ENCODE measurements around the gene QRFP.

Gene QRFP

DNA sequence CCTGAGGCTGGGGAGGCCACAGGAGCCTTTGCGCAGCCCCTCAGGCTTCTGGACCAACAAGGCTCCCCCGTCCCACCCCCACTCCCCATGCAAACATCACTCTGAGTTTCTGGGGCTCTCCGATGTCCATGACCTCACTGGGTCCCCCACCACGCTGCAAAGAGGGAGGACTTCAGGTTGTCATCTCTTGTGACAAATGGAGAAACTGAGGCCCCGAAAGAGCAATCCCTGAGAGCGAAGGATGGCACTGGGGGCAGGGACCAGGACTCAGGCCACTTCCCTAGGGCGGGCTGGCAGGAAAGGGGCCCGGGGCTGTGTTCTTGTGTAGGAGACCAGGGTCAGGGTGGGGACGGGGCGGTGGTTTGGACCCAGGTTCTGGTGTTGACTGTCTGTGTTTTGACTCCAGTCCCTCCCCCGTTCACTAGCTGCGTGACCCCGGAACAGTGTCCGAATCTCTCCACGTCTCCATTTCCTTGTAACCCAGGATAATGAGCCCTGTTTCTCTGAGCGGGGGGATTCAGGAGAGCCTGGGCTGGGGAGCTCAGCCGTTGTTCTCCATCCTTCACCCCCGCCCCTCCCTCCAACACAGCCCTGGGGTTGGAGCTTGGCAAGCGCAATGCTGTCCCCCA, 28.6 kb upstream of the QRFP start:
- TF ChIP-seq, protein P1, sequence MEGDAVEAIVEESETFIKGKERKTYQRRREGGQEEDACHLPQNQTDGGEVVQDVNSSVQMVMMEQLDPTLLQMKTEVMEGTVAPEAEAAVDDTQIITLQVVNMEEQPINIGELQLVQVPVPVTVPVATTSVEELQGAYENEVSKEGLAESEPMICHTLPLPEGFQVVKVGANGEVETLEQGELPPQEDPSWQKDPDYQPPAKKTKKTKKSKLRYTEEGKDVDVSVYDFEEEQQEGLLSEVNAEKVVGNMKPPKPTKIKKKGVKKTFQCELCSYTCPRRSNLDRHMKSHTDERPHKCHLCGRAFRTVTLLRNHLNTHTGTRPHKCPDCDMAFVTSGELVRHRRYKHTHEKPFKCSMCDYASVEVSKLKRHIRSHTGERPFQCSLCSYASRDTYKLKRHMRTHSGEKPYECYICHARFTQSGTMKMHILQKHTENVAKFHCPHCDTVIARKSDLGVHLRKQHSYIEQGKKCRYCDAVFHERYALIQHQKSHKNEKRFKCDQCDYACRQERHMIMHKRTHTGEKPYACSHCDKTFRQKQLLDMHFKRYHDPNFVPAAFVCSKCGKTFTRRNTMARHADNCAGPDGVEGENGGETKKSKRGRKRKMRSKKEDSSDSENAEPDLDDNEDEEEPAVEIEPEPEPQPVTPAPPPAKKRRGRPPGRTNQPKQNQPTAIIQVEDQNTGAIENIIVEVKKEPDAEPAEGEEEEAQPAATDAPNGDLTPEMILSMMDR (conservative IDR thresholded peaks at IDR 0.05), result no peak
- no peak overlapping the region for H3K27ac ChIP-seq

DNA sequence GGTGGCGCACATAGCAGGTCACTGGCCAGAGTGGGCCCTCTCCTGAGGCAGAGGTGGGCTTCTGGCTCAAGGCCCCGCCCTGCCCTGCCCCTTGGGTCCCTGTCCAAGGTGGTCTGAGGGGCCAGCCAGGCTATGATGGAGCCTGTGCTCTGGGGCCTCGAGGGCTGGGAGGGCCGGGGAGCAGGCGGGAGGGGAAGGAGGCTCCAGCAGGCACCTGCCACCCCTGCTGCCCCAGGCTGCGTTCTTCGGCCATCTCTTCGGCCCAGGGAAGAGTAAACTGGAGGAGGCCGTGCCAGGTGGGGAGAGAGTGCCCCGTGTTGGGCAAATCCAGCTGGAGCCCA, 27.8 kb upstream of the QRFP start:
- H3K27ac ChIP-seq, result no peak overlapping the region
- TF ChIP-seq, protein P1 (conservative IDR thresholded peaks at IDR 0.05), result no peak

DNA sequence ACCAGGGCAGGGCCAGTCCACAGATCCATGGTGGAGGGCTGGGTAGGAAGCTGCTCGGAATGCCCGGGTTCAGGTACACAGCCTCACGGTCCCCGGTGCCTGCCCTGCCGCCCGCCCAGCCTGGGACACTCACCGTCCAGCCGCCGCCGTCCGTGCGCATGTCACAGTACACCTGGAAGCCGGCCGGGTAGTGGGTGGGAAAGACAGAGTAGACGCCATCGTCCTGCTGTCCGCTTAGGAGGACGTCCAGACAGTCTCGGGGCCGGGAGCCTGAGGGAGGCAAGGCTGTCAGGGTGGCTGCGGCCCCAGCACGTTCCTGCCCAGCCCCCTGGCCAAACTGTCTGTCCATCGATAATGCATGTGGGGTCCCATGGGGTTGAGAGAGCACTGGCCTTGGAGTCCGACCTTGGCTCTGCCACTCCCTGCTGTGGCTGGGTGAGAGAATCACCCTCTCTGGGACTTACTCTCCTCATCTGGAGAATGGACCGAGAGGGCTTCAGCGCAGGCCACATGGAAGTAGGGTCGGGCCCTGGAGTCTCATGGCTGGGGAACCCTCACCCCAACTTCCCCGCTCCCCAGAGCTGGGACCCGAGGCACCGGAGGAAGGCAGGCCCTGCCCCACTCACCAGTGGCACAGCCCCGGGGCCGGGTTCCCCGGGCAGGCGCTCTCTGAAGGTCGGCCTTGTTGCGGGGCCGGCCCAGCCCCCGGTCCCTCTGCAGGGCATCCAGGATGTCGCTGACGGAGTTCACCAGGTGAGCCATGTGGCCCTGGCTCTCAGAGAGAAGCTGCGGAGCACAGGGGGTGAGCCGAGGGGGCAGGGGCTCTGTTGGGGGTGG, 27.2 kb upstream of the QRFP start:
- H3K27ac ChIP-seq, result no peak overlapping the region
- TF ChIP-seq, protein P1 (conservative IDR thresholded peaks at IDR 0.05), result no peak

DNA sequence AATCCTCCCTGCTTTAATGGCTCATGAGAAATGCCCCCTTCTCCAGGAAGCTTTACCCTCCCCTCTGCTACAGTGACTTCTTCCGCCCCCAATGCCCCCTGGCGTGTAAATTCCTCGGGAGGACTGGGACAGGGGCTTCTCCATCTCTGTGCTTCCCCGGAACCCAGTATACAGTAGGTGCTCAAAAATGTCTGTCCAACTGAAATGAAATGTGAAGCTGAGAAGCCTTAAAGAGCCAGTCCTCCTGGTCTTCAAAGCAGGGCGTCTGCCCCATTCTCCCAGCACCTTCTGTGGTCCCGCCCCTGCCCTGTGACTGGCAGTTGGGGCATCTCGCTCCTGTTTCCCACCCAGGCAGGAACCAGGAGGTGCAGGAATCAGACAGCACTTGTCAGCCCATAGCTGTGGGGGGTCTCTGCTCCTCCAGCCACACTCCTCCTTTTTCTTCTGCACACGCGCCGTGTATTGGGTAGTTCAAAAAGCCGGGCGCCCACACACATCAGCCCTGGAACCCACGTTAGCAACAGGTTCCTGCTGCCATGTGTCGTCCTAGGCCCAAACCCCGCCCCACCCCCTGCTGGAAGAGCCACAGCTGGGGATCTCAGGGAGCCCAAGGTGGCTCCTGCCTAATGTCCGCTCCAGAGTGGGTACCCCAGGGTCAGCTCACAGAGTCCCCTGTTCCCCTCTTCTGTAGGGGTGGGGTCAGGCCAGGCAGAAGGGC, 26.4 kb upstream of the QRFP start:
- TF ChIP-seq, protein P1 (conservative IDR thresholded peaks at IDR 0.05), result no peak
- H3K27ac ChIP-seq, result no peak overlapping the region

DNA sequence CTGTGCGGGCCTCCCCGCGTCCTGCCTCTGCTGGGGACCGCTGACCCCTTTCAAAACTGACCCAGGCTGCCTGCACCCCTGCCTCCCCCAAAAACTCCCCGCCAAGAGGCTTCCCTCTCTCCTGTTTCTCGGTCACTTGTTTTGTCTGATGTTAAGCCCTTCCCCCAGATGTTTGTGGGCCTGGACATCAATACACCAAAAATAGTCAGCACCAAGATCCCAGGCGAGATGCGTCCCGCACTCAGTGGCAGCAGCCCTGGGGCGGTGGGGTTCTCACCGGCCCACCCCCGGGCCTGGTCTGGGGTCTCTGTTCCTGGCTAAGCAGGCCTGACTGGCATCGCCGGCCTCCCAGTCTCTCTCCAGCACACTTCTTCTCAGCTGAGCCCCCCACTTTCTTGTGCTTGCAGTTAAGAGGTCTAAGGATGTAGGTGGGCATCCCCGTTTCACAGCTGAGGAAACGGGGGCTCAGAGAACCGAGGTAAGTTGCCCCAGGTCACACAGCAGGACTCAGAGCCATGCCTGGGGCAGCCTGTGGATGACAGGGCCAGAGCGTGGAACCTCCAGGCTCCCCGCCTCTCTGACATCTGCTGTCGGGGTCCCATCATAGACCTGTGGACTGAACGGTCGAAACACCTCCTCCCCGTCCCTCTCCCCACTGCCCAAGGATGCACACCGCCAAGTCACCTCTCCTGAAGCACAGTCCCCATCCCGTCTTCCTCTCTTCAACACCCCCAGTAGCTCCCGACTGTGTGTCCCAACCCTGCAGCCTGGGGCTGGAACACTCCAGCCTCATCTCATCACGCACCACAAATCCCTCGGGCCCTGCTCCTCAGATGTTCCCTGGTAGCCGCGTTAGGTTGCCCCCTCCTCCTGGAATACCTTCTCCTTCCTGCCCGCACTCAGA, 25.6 kb upstream of the QRFP start:
- TF ChIP-seq, protein P1 (conservative IDR thresholded peaks at IDR 0.05), result no peak
- no peak overlapping the region for H3K27ac ChIP-seq

DNA sequence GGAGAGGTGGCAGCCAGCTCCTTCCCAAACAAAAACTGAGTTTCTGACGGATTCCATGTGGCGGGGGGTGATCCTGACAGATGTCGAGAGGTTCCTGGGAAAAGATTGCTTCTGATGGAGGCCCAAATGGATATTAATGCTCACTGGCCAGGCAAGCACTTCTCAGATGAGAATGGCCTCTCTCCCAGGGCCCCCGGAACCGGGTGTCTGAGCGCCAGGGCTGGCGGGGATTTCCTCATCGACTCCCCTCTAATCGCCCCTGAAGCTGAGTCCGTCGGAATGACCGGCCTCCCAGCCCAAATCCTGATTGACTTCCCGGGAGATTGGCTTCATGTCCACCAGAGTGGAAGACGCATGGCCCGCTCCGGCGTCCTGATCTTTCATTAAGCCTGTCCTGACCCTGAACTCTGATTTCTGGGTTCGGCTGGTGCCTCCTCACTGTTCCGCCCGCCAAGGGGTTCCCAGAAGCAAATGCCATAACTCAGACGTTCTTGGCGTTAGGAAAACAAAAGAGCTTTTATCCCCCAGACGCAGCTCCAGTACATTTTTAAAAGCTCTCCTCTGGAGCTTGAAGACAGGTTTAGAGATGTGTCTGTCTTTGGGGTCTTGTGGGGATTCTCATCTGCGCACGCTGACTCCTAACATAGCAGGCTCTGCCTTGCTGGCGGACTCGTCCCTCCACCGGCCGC, 24.8 kb upstream of the QRFP start:
- TF ChIP-seq, protein P1 (conservative IDR thresholded peaks at IDR 0.05), result no peak
- no peak overlapping the region for H3K27ac ChIP-seq
